ENCODE measurements around the gene CDH5. TPM values are rescaled to one million over a fixed set of nuclear protein-coding genes. Genes with fewer than 3 reads are reported as not detected.

Gene CDH5
- total RNA-seq, 4 donors from 2014 or later = 10.2 to 28.3 (median 14.0) TPM

- DNase-seq (ENCODE audit: low spot score in 2 of 2) = peak in 1 of 2 donors; percentile 70
- no peak for TF ChIP-seq CTCF (IDR thresholded peaks at IDR 0.05)
- TF ChIP-seq POLR2A (IDR thresholded peaks at IDR 0.05) = no peak
- 78 to 81% methylated on average over 10 to 11 of the region's 11 CpGs for WGBS, 2 donors
- intact Hi-C loops (cut with DNase I; ENCODE audit: low total_unique reads) = loop anchor here (10.0 kb wide), 2 partner anchors 213 to 453 kb away; no protein-coding TSS in a partner anchor
- H3K4me3 ChIP-seq (ENCODE audit: low read depth, poor library complexity, severe bottlenecking) = no peak overlapping the region
Measured at GRCh38 chr16:66401610-66402009, 35.1 kb downstream of the CDH5 start.

GRCh38 chr16:66402166-66402565 is 35.7 kb downstream of the CDH5 start:
- H3K4me3 ChIP-seq (ENCODE audit: low read depth, poor library complexity, severe bottlenecking) = no peak overlapping the region
- TF ChIP-seq CTCF (IDR thresholded peaks at IDR 0.05) (no peak), POLR2A (IDR thresholded peaks at IDR 0.05) (no peak)
- 84% methylated on average over 8 to 10 of the region's 12 CpGs for WGBS, 2 donors
- DNase-seq (ENCODE audit: low spot score in 2 of 2) = peak in 1 of 2 donors; percentile 48
- intact Hi-C loops (cut with DNase I; ENCODE audit: low total_unique reads) = loop anchor here (10.0 kb wide), 2 partner anchors 213 to 453 kb away; no protein-coding TSS in a partner anchor

- intact Hi-C loops (cut with DNase I; ENCODE audit: low total_unique reads) = loop anchor here (10.0 kb wide), 2 partner anchors 212 to 452 kb away; no protein-coding TSS in a partner anchor
- TF ChIP-seq CTCF (IDR thresholded peaks at IDR 0.05) (no peak), POLR2A (IDR thresholded peaks at IDR 0.05) (no peak)
- no peak overlapping the region for H3K4me3 ChIP-seq (ENCODE audit: low read depth, poor library complexity, severe bottlenecking)
- DNase-seq (ENCODE audit: low spot score in 2 of 2) = no peak
- 89 to 93% methylated on average over 61 of the region's 61 CpGs for WGBS, 2 donors
Measured at GRCh38 chr16:66402591-66403230, 36.2 kb downstream of the CDH5 start.

GRCh38 chr16:66403531-66404145 is 37.1 kb downstream of the CDH5 start:
- DNase-seq (ENCODE audit: low spot score in 2 of 2) = peak in 1 of 2 donors; percentile 65
- WGBS, 2 donors = 64 to 92% methylated on average over 5 of the region's 5 CpGs
- no peak overlapping the region for H3K4me3 ChIP-seq (ENCODE audit: low read depth, poor library complexity, severe bottlenecking)
- TF ChIP-seq CTCF (IDR thresholded peaks at IDR 0.05) = no peak
- no peak for TF ChIP-seq POLR2A (IDR thresholded peaks at IDR 0.05)
- intact Hi-C loops (cut with DNase I; ENCODE audit: low total_unique reads) = loop anchor here (10.0 kb wide), 2 partner anchors 211 to 451 kb away; no protein-coding TSS in a partner anchor

GRCh38 chr16:66405057-66405783 is 38.7 kb downstream of the CDH5 start:
- H3K4me3 ChIP-seq (ENCODE audit: low read depth, poor library complexity, severe bottlenecking) = no peak overlapping the region
- no peak for DNase-seq (ENCODE audit: low spot score in 2 of 2)
- 67 to 71% methylated on average over 2 of the region's 2 CpGs for WGBS, 2 donors
- intact Hi-C loops (cut with DNase I; ENCODE audit: low total_unique reads) = loop anchor here (5.0 to 10.0 kb wide), 3 partner anchors 77 to 450 kb away; no protein-coding TSS in a partner anchor
- TF ChIP-seq POLR2A (IDR thresholded peaks at IDR 0.05) (no peak), CTCF (IDR thresholded peaks at IDR 0.05) (no peak)
